ENCODE results near the gene GALNT14.

DNA sequence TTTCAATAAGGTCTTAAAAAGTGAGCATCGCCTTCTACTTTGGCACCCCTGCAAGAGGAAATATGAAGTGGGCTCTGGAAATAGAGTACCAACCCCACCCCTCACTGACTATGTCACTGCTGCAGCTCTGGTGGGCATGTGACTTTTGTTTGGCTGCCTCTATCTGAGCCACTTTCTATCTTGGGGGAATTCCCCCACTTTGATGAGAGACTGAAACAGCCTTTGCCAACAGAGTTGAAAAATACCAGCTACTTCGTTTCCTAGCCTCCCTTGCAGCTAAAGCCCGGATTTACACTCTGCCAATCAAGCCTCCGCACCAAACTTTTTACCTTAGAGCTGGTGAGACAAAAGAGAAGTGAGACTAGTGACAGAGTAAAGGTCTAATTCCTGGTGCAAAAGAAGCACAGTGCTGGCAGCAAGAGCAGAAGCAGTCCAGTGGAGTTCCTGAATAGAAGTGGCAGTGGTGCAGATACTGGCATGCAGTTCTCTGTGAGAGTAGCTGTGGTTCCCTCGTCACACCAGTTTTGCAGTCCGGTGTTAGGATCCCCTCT is 12.0 kb upstream of the GALNT14 start:
- TF ChIP-seq, protein P1, sequence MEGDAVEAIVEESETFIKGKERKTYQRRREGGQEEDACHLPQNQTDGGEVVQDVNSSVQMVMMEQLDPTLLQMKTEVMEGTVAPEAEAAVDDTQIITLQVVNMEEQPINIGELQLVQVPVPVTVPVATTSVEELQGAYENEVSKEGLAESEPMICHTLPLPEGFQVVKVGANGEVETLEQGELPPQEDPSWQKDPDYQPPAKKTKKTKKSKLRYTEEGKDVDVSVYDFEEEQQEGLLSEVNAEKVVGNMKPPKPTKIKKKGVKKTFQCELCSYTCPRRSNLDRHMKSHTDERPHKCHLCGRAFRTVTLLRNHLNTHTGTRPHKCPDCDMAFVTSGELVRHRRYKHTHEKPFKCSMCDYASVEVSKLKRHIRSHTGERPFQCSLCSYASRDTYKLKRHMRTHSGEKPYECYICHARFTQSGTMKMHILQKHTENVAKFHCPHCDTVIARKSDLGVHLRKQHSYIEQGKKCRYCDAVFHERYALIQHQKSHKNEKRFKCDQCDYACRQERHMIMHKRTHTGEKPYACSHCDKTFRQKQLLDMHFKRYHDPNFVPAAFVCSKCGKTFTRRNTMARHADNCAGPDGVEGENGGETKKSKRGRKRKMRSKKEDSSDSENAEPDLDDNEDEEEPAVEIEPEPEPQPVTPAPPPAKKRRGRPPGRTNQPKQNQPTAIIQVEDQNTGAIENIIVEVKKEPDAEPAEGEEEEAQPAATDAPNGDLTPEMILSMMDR (IDR thresholded peaks at IDR 0.05) = no peak
- no peak for TF ChIP-seq POLR2A (IDR thresholded peaks at IDR 0.05)

Measured in ovary (tissue), 3 donors.